HG03439 (cell line): ENCODE measurements around the gene FHIT.

Source experiments
- ATAC-seq: cut with Tn5 transposase; IDR thresholded peaks from one replicate; pipeline ENCODE4 v1.9.1; 2021; ENCODE audit warnings: mild to moderate bottlenecking, moderate library complexity; ENCODE audit not compliant: unreplicated experiment

The FHIT gene

DNA sequence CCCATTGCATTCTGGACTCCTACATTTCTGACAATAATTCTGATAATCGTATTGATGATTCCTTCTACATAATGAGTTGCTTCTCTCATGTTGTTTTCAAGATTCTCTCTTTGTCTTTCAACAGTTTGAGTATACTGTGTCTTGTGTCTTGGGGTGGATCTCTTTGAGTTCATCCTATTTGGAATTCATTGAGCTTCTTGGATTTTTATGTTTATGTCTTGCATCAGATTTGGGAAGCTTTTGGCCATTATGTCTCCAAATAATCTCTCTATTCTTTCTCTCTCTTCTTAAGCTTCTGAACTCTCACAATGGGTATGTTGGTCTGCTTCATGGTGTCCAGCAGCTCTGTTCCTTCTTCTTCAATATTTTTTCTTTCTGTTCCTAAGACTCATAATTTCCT lies 592.2 kb downstream of the FHIT start:
- no peak for ATAC-seq

DNA sequence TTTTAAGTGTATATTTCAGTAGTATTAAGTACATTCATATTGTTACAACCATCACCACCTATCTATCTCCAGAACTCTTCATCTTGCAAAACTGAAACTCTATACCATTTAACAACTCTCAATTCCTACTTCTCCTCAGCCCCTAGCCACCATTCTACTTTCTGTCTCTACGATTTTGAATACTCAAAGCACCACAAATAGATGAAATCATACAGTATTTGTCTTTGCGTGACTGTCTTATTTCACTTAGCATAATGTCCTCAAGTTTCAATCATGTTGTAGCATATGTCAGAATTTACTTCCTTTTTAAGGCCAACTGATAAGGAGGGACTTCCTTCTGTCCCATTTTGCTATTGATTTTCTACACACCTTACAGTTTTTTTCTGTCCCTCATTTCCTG lies 593.3 kb downstream of the FHIT start:
- ATAC-seq, result peak; percentile 73

DNA sequence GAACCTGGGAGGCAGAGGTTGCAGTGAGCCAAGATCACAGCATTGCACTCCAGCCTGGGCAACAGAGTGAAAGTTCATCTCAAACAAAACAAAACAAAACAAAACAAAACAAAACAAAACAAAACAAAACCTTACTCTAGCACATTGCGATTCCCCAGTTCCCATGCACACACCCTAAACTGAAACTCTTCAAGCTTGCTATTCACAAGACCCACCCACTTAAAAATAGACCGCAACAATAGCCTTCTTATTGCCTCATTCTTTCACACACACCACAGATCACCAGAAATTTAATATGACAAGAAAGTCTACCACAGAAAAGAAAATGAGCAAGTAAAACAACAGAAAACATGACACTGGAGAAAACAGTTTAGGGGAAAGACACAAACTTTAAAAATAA lies 598.4 kb downstream of the FHIT start:
- ATAC-seq, result no peak

DNA sequence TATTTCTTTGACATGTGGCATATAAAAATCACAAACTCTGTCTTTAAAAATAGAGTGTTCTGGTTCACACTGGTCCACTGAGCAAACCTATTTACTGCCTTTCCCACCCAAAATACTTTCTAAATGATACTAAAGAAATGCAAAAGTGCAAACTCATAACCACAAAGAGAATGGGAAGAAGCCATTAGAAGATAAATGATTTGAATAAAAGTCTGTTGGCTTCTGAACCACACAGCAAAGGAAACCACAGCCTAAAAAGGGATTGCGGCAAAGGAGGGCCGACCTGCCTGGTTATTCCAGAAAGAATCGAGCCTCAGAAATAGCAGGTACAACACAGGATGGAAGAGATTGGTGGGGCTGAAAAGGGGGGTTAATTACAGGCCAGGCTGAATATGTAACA lies 599.5 kb downstream of the FHIT start:
- no peak for ATAC-seq

DNA sequence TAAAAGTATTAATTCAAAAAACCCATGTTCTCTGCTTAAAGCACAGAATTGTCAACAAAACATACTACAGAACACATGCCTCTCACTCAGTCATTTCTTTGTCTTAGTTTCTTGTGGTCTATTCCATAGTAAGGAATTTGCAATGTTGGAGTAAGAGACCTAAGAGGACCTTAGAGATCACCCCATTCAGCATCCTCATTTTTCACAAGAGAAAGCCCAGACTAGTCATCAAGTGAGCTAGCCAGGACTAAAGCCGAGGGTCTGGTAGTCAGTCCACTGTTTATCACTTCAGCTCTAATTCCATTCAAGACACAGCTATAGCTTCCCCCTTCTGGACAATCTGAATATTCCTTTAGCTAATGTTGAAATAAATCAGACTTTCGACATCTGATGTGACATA lies 601.1 kb downstream of the FHIT start:
- ATAC-seq, result no peak

DNA sequence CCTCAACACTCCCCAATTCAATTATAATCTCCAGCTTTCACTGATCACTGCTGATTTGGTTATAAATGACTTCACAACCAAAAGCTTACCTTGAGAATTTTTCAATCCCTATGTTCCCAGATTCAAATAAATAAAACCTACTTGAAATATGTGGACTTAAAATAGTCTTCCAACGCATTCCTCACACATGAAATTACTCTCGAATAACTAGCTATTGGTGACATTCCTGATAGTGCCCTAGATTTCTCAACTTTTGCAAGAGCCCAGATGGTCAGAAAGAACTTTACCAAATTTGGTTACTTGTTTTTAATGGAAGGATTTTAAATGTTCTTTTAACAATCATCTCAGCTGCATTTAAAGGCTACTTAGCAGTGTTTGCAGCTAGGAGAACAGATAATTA lies 605.5 kb downstream of the FHIT start:
- no peak for ATAC-seq

DNA sequence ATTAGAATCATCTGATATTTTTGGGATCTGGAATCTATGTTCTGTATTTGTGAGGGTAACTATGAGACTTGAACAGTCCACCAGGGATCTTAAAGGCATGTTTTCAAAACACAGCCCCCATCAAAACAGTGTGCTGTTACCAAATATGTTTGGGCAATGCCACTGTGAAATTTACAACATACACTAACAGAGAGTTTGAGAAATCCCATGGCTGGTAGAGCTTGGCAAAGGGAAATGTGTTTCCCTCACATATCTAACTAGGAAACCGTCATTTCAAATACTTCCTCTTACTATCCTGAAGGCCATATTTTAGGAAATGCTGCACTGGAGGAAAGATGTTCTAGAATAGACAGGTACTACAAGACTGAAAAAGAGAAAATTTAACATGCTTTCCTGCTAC lies 607.4 kb downstream of the FHIT start:
- ATAC-seq, result no peak

DNA sequence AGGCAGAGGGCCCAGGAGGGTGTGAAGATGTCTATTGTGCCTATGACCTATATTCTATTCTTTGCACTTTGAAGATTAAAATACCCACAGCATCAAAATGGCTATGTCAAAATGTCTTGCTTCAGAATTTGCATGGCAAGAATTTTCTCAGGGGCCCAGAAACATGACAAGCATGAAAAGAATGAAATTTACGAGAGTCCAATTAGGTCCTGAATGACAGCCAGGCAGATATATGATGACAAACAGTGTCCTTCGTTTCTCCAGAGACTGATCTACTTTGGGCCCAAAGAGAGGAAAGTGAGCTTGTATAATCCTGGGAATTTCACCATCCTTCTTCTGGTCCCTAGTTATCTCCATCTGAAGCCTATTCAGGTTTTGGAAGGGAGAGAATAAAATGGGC lies 609.9 kb downstream of the FHIT start:
- ATAC-seq, result no peak

DNA sequence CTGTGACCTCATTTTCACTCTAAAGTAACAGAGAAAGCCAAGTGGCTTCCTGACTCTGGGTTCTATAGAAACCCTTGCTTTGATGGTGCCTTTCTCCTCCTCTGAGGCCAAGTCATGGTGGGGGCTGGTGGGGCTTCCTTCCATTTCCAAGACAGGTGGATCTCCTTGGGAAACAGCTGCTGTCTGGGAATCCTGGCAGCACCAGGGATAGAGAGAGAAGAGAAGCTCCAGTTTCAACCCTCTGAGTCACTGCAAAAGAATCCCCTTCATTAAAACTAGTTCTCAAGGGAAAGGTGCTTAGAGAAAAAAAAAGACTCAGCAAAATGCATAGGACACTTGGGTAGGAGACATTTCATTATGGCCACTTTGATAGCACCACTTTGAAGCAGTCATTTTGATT lies 614.4 kb downstream of the FHIT start:
- ATAC-seq, result no peak

DNA sequence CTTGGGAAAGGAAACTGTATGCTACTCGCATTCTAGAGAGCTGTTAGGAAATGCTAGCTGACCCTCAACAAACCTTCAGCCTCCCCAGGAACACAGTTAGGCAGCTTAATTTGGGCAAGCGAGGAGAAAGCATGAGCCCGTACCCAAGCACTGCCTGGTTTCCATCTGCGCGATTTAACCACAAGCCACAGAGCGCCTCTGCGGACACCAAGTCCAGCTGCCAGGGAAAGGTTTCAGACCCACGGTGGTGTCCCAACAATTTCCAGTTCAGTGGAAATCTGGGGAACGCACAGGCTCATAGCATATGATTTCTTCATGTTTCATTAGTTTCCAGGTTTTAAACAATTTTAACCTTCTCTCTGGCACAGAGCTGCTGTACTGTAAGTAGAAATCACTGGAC lies 617.6 kb downstream of the FHIT start:
- ATAC-seq, result no peak

DNA sequence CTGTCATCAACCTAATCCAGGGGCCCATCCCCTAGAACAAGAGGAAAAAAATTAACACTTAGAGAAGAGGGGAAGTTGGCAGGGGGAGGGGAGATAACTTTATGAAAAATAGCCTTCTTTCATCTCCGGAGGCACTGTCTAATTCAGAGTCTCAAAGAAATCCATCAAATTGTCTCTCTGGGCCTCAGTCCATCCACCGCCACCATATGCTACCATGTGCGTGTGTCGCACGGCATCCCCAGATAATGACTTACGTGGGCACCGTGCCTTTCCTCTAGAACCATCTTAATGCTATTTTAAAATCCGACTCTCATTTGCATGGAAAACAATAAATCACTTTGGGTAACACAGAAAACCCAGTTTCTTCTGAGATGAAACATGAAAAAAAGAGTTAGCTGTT lies 619.7 kb downstream of the FHIT start:
- ATAC-seq, result no peak

DNA sequence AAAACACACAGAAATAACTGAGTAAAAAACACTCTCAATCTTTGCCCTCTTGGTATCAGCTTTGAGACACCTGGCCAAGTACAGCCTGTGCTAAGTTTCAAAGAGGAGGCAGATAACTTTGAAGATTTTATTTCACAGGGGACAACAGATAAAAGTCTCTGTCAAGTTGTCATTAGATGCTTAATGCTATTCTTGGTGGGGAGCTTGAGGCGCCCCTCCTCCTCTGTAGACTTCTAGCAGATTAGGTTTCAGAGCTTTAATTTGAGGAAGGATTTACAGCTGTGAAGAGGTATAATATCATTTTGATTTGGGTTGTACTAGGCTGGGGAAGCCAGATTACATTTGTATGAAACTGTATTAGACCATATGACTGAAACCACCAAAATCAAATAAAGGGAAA lies 620.3 kb downstream of the FHIT start:
- no peak for ATAC-seq

DNA sequence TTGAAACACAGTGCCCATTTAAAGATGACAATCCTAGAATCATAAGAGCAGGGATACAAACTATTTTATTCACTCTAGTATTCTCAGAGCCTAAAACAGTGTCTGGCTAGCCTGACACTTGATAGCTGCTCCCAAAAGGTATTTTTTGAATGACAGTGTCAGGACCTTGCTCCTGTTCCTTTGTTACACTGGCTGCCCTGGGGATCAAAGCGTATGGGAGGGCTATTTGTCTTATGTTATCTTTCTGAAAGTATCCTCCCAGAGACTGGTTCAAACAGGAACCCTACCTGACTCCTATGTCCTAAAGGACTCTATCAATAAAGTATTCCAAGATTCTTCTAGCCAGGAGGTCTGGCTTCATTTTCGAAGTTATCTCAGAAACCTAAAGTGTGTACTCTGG lies 621.4 kb downstream of the FHIT start:
- ATAC-seq, result no peak

DNA sequence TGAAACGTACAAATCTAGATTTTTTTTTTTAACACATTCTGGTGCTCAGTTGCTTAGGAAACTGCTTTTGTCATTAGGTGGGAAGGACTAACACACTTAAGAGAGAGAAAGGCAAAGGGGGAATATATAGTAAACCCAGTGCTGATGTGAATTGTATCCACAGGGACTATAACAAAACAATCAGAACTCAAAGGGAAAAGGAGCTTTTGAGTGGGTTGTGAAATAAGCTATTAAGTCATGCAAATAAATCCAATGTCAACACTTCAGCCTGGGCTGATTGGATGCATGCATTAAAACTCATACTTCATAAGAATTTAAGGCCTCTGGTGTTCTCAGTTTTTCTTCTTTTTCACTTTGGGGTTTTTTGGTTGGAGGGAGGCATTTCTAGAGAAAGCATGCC lies 628.9 kb downstream of the FHIT start:
- no peak for ATAC-seq

DNA sequence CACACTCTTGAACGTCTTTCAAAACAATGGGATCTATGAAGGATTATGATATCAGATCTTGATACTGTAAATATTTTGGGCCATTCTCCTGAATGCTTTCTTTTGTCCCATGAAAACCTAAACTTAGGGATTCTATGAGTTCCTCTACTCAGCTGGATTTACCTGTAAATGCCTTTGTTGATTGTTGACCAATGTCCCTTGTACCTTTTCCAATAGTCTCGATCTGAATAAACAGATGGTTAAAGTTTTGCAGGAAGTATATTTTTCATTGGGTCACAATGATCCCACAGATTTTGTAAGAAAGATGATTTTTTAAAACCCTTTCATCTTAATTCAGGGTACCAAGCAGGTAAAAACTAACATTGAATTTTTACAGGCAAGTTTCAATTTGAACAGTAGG lies 634.1 kb downstream of the FHIT start:
- no peak for ATAC-seq

DNA sequence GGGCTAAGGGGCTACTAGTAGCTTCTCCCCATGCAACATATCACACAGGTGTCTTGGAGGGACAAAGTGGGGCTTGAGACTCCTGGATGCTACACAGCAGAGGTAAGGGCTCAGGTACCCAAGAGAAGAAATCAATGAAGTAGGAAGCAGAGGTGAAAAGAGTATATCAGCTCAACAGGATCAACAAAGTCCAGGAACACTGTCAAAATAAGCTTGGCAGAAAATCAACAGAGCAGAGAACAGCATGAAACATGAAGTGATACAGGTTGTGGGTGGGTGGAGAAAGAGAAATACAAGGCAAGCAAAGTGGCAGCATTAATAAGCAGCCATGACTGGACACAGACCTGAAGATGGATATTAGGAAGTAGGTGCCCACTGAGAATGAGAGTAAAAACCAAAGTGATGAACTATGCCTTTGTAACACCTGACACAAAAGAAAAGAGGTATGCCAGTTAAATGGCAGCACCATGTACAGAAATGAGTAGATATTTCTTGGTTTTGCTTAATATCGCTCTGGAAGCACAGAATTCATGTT lies 637.4 kb downstream of the FHIT start:
- ATAC-seq, result no peak

DNA sequence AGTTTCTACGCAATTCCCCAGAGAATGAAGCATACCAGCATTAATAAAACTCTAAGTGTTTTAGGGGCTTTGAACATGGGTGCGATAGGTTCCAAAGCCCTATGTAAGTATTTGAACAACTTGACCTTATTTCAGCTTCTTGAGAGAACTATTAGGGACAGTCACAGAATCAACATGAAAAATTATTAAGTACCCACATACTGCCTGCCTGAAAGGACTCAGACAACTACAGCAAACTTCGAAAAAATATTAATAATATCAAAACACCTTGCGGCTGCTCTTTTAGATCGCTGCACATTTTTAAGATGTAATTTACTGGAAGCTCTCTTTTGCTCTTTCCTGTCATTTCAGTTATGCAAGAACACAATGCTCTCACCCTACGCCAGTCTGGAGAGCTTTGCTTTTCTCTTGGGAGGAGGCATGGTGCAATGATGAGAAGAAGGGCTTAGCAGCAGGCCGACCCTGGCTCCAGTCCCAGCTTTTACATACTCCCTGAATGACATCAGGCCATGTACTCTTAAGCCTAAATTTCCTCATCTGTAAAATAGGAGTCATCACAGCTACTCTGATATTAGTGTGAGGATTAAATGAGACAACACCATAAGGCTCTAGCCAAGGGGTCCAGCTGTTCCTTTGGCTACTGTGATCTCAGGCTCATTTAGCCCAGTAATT lies 640.7 kb downstream of the FHIT start:
- ATAC-seq, result no peak

DNA sequence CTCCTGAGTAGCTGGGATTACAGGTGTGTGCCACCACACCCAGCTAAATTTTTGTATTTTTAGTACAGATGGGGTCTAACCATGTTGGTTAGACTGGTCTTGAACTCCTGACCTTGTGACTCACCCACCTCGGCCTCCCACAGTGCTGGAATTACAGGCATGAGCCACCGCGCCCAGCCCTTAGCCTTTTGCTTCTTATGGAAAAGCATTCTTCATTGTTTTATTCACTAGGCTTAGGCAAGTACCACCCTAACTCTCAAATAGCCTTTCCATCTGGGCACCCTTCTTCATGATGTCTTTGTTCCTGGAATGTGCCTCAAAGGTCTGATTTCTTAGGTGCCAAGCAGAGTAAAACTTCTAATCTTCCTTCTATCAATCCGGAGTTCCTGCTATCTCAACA lies 641.8 kb downstream of the FHIT start:
- no peak for ATAC-seq

DNA sequence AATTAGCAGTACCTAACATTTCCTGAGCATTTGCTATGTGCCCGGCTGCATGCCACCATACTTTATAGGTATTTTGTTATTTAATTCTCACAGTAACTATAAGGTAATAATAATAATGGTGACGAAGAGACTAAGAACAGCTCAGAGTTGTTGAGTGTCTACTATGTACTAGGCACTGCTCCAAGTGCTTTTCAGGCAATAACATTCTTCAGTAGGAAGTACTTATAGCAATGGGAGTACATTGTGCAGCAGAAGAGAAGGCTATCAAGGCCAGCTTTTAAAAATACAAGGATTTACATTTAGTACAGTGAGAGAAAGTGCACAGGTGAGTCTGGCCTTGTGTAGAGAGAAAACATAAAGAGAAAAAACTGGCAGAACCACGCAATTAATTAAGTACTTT lies 647.4 kb downstream of the FHIT start:
- no peak for ATAC-seq

DNA sequence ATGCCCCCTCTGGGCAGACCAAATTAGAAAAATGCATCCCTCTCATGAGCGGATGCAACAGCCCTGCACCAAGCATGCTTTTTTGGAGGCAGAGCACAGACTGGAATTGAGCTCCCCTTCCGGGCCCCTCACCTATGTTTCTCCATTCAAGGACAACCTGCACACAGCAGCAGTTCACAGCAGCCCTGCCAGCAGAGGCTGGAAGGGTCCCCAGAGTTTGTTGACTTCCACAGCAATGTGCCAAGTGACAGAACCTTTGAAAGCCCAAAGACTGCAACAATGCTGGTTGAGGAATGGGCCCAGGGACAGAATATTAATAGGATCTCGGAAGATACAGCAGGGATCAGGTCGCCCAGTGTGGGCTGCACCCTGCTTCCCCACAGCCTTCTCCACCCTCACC lies 650.4 kb downstream of the FHIT start:
- ATAC-seq, result no peak

DNA sequence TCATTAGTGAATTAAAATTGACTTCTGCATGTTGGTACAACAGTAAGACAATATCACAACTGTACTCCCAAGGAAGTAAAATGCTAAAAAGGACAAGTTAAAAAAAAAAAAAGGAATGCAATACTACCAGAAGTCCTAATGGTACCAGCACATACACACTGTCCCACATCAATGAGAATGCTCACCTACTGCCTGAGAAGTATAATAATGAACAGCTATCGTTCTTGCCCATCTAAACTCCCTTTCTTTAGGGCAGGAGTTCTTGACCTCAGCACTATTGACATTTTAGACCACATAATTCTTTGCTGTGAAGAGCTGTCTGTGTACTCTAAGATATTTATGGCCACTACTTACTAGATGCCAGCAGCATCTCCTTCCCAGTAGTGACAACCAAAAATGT lies 651.7 kb downstream of the FHIT start:
- ATAC-seq, result no peak

DNA sequence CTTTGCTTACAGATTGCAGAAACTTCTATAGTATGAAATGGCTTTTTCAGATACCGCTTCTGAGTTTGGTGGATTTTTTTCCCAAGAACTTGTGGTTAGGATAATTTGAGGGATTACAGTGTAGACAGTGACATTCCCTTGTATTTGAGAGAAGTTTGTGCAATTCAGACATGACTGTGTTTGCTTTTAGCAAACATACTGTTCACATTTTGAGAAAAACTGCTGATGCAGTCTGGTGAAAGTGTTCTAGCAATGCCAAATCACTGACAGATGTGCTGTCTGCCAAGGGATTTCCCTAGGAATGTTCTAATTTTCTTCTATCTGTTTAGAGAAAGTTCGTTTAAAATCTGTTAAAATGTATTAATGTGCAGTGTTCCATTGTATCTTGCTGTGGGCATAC lies 652.6 kb downstream of the FHIT start:
- no peak for ATAC-seq

DNA sequence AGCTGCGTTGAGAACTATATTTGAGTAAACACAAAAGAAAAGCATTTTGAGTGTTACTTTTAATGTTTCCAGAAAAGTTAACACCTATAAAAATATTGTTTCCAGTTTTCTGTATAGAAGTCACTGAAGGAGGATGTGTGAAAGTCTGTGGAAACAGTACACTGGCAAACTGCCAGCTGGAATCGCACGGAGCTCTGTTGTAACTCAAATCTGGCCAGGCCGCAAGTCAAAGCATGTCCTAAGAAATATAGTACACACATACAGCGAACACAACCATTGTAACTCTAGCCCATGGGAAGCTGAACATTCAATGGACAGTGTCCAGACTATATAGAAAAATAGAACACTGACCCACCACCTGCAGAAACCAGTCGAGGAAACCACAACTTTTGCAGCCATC lies 657.2 kb downstream of the FHIT start:
- ATAC-seq, result no peak
